Ishikawa (cell line): ENCODE results near the gene KRT83.

ENCODE experiments used
- CEBPB ChIP-seq: IDR thresholded peaks from 2 replicates; pipeline ENCODE4 v1.6.1; 2012
- EGR1 ChIP-seq: IDR thresholded peaks from 2 replicates; pipeline ENCODE4 v1.6.1; 2012
- EP300 ChIP-seq: IDR thresholded peaks from 2 replicates; pipeline ENCODE4 v1.6.1; 2012; ENCODE audit warnings: borderline replicate concordance
- FOXM1 ChIP-seq: IDR thresholded peaks from 2 replicates; pipeline ENCODE4 v1.6.1; 2012; ENCODE audit warnings: low read depth, borderline replicate concordance
- MAX ChIP-seq: IDR thresholded peaks from 2 replicates; pipeline ENCODE4 v1.6.1; 2012
- NFIC ChIP-seq: IDR thresholded peaks from 2 replicates; pipeline ENCODE4 v1.6.1; 2012
- RAD21 ChIP-seq: IDR thresholded peaks from 2 replicates; pipeline ENCODE4 v1.6.1; 2012; ENCODE audit warnings: low read depth
- REST ChIP-seq: IDR thresholded peaks from 2 replicates; pipeline ENCODE4 v1.6.1; 2012; ENCODE audit warnings: low read depth, mild to moderate bottlenecking
- TAF1 ChIP-seq: IDR thresholded peaks from 2 replicates; pipeline ENCODE4 v1.6.1; 2012; ENCODE audit warnings: low read depth, mild to moderate bottlenecking
- TCF12 ChIP-seq: IDR thresholded peaks from 2 replicates; pipeline ENCODE4 v1.6.1; 2012; ENCODE audit warnings: low read depth
- TEAD4 ChIP-seq: IDR thresholded peaks from 2 replicates; pipeline ENCODE4 v1.6.1; 2012
- USF1 ChIP-seq: IDR thresholded peaks from 2 replicates; pipeline ENCODE4 v1.6.1; 2012
- YY1 ChIP-seq: IDR thresholded peaks from 2 replicates; pipeline ENCODE4 v1.6.1; 2012; ENCODE audit warnings: low read depth
- ZBTB7A ChIP-seq: IDR thresholded peaks from 2 replicates; pipeline ENCODE4 v1.6.1; 2012; ENCODE audit warnings: low read depth

- no peak for TF ChIP-seq TAF1
- TF ChIP-seq REST, result no peak
- no peak for TF ChIP-seq YY1
- TF ChIP-seq NFIC, result no peak
- no peak for TF ChIP-seq TCF12
- TF ChIP-seq FOXM1, result no peak
- TF ChIP-seq USF1, result no peak
- TF ChIP-seq MAX, result no peak
- no peak for TF ChIP-seq TEAD4
- TF ChIP-seq RAD21, result no peak
- TF ChIP-seq EP300, result no peak
- TF ChIP-seq CEBPB, result no peak
- no peak for TF ChIP-seq ZBTB7A
- no peak for TF ChIP-seq EGR1
Observed at GRCh38 chr12:52323416-52324152, 2.4 kb upstream of the KRT83 start.
